ENCODE data around the gene ZNF292.

GRCh38 chr6:87126501-87126900 lies 28.9 kb upstream of the ZNF292 start:
- no peak for TF ChIP-seq CTCF (IDR thresholded peaks at IDR 0.05; ENCODE audit: borderline replicate concordance, extremely low read depth, low read length, poor library complexity, severe bottlenecking)
- no peak for TF ChIP-seq EZH2 (IDR thresholded peaks at IDR 0.05; ENCODE audit: borderline replicate concordance, low read depth, low read length, severe bottlenecking)
